Vagina (tissue), 2 donors: ENCODE data around the gene ABCA8.

Source experiments
- CTCF ChIP-seq, 3 experiments: fragments of 450-650 bp in 2 of 3; fragments of 200-600 bp in 1 of 3; sonication (generic) in 1 of 3; IDR thresholded peaks; one replicate each; pipeline ENCODE4 v1.5.1; 2017 to 2019; ENCODE audit warnings: antibody characterized with exemption in 3 of 3, mild to moderate bottlenecking in 2 of 3, moderate library complexity in 2 of 3
- POLR2A ChIP-seq, 2 donors: fragments of 450-650 bp; IDR thresholded peaks; one replicate each; pipeline ENCODE4 v1.6.1; 2017; ENCODE audit warnings: antibody characterized with exemption in 2 of 2, mild to moderate bottlenecking in 2 of 2, moderate library complexity in 2 of 2
- POLR2AphosphoS5 ChIP-seq, 2 donors: sonication (generic); formaldehyde crosslinking; IDR thresholded peaks; one replicate each; pipeline ENCODE4 v1.9.0; 2017; ENCODE audit warnings: antibody characterized with exemption in 2 of 2, mild to moderate bottlenecking in 2 of 2, low read depth in 1 of 2; ENCODE audit not compliant: insufficient read depth in 1 of 2

GRCh38 chr17:68910251-68910705, 44.9 kb downstream of the ABCA8 start:
- no peak for TF ChIP-seq CTCF (IDR thresholded peaks at IDR 0.05)
- TF ChIP-seq POLR2AphosphoS5 (IDR thresholded peaks at IDR 0.05; ENCODE audit: insufficient read depth in 1 of 2, low read depth in 1 of 2) = no peak
- TF ChIP-seq POLR2A (IDR thresholded peaks at IDR 0.05) = no peak
